Measurements from ENCODE around the gene SP1.
A peak's percentile ranks its signal among the peaks of the same experiment; 100 is the strongest.

SP1 gene

GRCh38 chr12:53452159-53453077 lies 72.4 kb downstream of the SP1 start:
- peak; percentile 91 for DNase-seq (ENCODE audit: low spot score)

GRCh38 chr12:53453953-53454640 lies 74.1 kb downstream of the SP1 start:
- DNase-seq (ENCODE audit: low spot score): no peak

GRCh38 chr12:53454707-53455106 lies 74.7 kb downstream of the SP1 start:
- DNase-seq (ENCODE audit: low spot score): no peak

- no peak for DNase-seq (ENCODE audit: low spot score)
Measured at GRCh38 chr12:53456654-53457366, 76.8 kb downstream of the SP1 start.

GRCh38 chr12:53459097-53459496 lies 79.1 kb downstream of the SP1 start:
- DNase-seq (ENCODE audit: low spot score): no peak

GRCh38 chr12:53461059-53461458 lies 81.1 kb downstream of the SP1 start:
- DNase-seq (ENCODE audit: low spot score): no peak

GRCh38 chr12:53461591-53461990 lies 81.6 kb downstream of the SP1 start:
- no peak for DNase-seq (ENCODE audit: low spot score)

- DNase-seq (ENCODE audit: low spot score): no peak
Measured at GRCh38 chr12:53462935-53463334, 83.0 kb downstream of the SP1 start.

GRCh38 chr12:53463802-53464560 lies 84.0 kb downstream of the SP1 start:
- no peak for DNase-seq (ENCODE audit: low spot score)

GRCh38 chr12:53464685-53465418 lies 84.9 kb downstream of the SP1 start:
- no peak for DNase-seq (ENCODE audit: low spot score)

GRCh38 chr12:53465679-53466078 lies 85.7 kb downstream of the SP1 start:
- no peak for DNase-seq (ENCODE audit: low spot score)
